Measurements from ENCODE around the gene DSCAML1.
"Not testable (repeated sequence)": the region's sequence is repeated elsewhere in the genome, so short reads cannot be mapped to it uniquely, and the experiment has no call there.

Gene DSCAML1

GRCh38 chr11:117457835-117458234, 339.2 kb downstream of the DSCAML1 start:
- no peak for DNase-seq (ENCODE audit: low spot score)

GRCh38 chr11:117457031-117457785, 339.8 kb downstream of the DSCAML1 start:
- FAIRE-seq (no peak), DNase-seq (ENCODE audit: low spot score) (no peak)

More at GRCh38 chr11:117457835-117458234, 339.2 kb downstream of the DSCAML1 start:
- no peak for FAIRE-seq

GRCh38 chr11:117456721-117457029, 340.3 kb downstream of the DSCAML1 start:
- DNase-seq (ENCODE audit: low spot score); FAIRE-seq: not testable (repeated sequence)

DNA sequence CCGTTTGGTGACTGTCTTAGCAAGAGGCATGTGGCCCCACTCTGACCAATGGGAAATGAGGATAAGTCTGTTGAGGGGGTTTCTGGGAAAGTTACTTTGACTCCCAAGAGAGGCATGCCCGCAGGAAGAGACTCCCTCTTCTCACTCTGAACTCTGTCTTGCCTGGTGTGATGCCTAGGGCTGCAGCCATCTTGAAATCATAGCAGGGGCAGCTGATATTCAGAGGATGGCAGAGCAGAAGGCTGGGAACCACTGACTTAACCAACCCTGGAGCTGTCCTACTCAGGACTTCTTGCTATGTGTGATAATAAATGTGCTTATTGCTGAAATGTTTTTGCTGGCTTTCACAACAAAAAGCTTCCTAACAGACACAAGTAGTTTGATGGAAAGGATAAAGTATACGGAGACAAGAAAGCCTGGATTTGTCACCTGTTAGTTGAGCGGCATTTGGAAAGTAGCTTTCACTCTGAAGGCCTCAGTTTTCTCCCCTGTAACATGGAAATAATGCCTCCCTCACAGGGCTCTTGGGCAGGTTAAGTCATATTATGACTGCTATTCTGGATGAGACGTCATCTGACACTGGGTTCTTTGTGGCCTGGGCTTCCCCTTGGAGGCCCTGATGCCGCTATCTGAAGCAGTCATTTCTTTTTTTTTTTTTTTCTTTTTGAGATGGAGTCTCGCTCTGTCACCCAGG, 340.8 kb downstream of the DSCAML1 start:
- DNase-seq (ENCODE audit: low spot score) (no peak), FAIRE-seq (no peak)

- DNase-seq (ENCODE audit: low spot score) (no peak), FAIRE-seq (no peak)
Observed at GRCh38 chr11:117454564-117454917, 342.5 kb downstream of the DSCAML1 start.

- FAIRE-seq, result no peak
- DNase-seq (ENCODE audit: low spot score), result no peak
Observed at GRCh38 chr11:117453886-117454563, 343.0 kb downstream of the DSCAML1 start.

GRCh38 chr11:117449111-117449693, 347.8 kb downstream of the DSCAML1 start:
- no peak for FAIRE-seq
- DNase-seq (ENCODE audit: low spot score), result peak; percentile 14

GRCh38 chr11:117444711-117445658, 352.0 kb downstream of the DSCAML1 start:
- no peak for DNase-seq (ENCODE audit: low spot score)
- no peak for FAIRE-seq

- DNase-seq (ENCODE audit: low spot score) (no peak), FAIRE-seq (no peak)
Observed at GRCh38 chr11:117444256-117444655, 352.8 kb downstream of the DSCAML1 start.

DNA sequence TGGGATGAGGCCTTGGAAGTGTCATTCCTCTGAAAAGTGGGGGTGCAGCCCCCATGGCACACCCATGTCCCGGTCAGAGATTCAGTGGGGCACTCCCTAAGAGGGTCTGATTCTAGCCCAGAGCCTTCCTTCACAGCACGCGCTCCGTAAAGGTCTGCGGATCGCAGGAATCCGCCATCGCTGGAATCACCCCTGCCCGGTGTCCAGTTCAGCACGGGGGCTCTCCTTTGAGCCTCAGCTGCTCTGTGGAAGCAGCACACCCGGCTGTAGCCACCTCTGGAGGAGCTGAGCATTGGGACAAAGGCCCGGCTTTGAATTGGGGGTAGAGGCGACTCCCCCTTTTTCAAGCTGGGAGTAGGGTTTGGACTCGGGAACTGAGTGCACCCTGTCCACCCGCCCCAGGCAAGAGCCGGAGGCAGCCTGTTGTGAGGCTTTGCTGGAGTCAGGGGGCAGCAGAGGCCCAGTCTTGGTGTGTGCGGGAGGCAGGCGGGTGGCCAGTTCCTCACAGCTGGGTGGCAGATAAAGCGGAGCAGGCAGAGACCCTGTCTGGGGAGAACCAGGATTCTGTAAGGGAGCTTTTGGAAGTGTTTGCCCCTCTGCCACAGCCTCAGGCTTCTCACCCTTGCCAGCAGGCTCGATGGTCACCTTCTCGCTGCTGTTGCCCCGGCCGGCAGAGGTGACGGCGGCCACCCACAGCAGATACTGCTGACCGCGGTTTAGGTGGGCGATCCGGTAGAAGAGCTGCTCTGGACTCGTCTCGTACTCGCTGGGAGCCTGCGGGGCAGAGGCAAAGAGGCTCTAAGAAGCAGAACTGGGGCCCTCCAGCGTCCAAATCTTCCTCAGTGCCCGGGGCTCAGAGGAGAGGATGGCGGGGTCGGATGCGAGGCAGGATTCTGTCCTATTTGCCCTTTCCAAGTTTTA, 353.5 kb downstream of the DSCAML1 start:
- no peak for DNase-seq (ENCODE audit: low spot score)
- FAIRE-seq, result no peak

DNA sequence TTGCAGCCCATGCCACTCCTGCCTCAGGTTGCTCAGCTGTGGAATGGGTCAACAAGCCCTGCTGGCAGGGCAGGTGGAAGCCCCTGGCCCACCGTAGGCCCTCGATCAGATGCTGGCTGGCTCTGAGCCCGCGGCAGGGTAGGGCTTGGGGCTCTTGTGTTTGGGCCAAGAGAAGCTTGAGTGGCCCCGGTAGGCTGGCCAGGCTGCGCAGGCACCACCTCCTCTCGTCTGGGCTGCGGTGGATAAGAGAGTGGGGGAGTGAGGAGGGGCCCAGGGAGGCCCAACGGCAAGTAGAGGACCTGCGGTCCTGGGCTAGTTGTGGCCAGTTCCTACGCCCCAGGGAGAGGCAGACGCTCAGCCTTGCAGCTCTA, 354.2 kb downstream of the DSCAML1 start:
- no peak for DNase-seq (ENCODE audit: low spot score)
- no peak for FAIRE-seq

DNA sequence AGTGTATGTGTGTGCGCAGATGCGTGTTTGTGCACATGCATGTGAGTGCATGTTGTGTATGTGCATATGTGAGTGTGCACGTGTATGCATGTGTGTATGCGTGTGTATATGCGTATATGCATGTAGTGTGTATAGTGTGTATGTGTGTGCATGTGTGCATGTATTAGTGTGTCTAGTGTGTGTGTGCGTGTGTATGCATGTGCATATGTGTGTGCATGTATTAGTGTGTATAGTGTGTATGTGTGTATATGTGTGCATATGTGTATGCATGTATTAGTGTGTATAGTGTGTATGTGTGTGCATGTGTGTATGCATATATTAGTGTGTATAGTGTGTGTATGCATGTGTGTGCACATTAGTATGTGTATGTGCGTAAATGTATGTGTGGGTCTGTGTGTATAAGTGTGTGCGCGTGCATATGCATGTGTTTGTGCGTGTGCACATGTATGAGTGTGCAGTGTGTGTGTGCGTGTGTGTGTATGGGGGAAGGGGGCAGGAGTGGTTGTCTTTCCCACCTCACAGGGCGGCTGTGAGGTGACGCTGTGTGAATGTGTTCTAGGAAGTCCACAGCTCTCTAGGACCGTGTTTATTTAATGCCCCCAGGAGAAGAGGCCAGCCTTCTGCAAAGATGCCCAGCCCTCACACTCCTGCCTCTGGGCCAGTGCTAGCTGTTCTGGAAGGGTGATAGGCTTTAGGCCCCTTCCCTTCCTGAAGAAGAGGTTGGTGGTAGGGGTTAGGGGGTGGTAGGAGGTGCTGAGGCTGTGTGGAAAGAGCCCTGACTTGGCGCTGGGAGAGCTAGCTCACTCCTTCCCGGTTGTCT, 354.8 kb downstream of the DSCAML1 start:
- FAIRE-seq, result no peak

DNA sequence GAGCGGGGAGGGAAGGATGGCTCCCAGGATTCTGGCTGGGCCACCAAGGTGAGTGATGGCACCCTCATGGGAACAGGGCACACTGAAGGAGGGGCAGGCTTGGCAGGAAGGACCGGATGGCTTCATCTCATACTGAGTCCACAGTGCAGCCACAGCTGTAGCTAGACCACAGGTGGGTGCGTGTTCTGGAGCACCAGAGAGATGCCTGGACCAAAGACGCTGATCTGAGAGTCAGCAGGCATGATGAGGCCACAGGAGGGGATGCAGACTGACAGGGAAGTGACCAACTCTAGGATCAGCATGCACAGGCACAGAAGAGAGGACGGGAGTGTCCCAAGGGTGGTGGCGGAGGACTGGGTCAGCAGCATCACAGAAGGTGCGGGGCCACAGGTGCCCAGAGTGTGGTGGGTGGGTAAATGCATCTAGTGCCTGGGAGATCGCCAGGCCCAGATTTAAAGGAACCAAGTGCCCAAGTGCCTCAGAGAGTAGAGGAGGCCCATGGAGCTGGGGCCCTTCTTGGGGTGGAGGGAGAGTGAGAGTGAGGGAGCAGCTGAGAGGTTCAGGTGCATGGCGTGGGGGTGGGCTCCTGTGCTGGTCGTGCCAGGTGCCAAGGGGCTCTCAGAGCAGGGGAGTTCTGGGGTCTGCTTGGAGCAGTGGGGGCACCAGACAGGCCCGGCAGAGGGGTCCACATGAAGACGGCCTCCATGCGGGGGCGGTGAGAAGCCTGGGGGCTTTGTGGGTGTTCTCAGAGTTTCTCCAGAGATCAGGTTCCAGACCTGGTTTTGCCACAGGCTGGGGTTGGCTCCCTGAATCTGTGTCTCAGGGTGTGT, 355.7 kb downstream of the DSCAML1 start:
- no peak for FAIRE-seq
- no peak for DNase-seq (ENCODE audit: low spot score)

More for the DNA sequence above, 354.8 kb downstream of the DSCAML1 start:
- DNase-seq (ENCODE audit: low spot score), result no peak

DNA sequence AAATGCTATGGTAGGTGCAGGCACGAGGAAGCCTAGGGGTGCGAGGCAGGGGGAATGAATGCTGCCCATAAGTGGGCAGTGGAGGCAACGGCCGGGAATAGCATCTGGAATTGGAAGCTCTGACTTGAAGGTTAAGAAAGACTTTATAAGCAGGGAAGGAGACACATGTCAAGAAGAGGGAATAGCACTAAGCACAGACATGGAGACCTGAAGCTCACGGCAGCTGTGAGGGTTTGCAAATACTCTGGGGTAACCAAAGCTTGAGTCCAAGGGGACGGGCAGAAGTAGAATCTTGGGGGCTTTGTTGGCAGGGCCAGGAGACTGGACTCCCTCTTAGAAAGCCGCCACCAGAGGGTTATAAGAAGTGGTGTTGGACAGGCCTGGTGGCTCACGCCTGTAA, 356.8 kb downstream of the DSCAML1 start:
- FAIRE-seq (no peak), DNase-seq (ENCODE audit: low spot score) (no peak)

- FAIRE-seq (no peak), DNase-seq (ENCODE audit: low spot score) (no peak)
Observed at GRCh38 chr11:117439256-117439655, 357.8 kb downstream of the DSCAML1 start.

GRCh38 chr11:117438371-117439000, 358.5 kb downstream of the DSCAML1 start:
- FAIRE-seq, result no peak
- DNase-seq (ENCODE audit: low spot score), result no peak

- FAIRE-seq (no peak), DNase-seq (ENCODE audit: low spot score) (no peak)
Observed at GRCh38 chr11:117437791-117438130, 359.3 kb downstream of the DSCAML1 start.

Data from RCC 7860 (cell line).